Tibial nerve (tissue), 4 donors: Measurements from ENCODE around the gene BMP7.

Experiments used
- EP300 ChIP-seq, 2 donors: sonication (generic); formaldehyde crosslinking; IDR thresholded peaks; one replicate each; pipeline ENCODE4 v1.6.1; 2017; ENCODE audit warnings: antibody characterized with exemption in 2 of 2, mild to moderate bottlenecking in 1 of 2
- TF ChIP-seq, protein P1 (sequence below), 5 experiments: fragments of 200-600 bp in 3 of 5; fragments of 450-650 bp in 2 of 5; sonication (generic) in 3 of 5; IDR thresholded peaks; one replicate each; pipeline ENCODE4 v1.5.1; 2016 to 2019; ENCODE audit warnings: antibody characterized with exemption in 5 of 5, mild to moderate bottlenecking in 3 of 5, moderate library complexity in 2 of 5

DNA sequence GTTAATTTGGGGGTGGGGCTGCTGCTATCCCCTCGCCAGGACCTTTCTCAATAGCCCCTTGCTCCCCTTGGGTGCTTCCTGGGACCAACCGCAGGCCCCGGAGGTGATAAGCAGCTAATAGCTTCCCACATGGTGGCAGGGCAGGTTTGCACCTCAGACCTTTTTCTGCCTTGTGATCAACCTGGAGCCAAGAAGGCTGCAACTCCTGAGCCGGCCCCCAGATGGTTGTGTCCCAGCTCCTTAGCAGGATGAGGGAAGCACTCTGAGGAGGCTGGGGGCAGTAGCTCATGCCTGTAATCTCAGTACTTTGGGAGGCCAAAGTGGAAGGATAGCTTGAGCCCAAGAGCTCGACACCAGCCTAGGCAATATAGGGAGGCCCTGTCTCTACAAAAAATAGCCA is 85.5 kb downstream of the BMP7 start:
- no peak for TF ChIP-seq EP300 (IDR thresholded peaks at IDR 0.05)
- TF ChIP-seq, protein P1, sequence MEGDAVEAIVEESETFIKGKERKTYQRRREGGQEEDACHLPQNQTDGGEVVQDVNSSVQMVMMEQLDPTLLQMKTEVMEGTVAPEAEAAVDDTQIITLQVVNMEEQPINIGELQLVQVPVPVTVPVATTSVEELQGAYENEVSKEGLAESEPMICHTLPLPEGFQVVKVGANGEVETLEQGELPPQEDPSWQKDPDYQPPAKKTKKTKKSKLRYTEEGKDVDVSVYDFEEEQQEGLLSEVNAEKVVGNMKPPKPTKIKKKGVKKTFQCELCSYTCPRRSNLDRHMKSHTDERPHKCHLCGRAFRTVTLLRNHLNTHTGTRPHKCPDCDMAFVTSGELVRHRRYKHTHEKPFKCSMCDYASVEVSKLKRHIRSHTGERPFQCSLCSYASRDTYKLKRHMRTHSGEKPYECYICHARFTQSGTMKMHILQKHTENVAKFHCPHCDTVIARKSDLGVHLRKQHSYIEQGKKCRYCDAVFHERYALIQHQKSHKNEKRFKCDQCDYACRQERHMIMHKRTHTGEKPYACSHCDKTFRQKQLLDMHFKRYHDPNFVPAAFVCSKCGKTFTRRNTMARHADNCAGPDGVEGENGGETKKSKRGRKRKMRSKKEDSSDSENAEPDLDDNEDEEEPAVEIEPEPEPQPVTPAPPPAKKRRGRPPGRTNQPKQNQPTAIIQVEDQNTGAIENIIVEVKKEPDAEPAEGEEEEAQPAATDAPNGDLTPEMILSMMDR (IDR thresholded peaks at IDR 0.05), result no peak
